Measurements from ENCODE around the gene REEP1. TPM values are rescaled to one million over a fixed set of nuclear protein-coding genes. Genes with fewer than 3 reads are reported as not detected.

The REEP1 gene
- total and polyA plus RNA-seq, 2 of the 8 experiments (the other 6 are each of a cell fraction or from before 2014, with no cell fraction given) = 0.74 to 1.5 TPM

DNA sequence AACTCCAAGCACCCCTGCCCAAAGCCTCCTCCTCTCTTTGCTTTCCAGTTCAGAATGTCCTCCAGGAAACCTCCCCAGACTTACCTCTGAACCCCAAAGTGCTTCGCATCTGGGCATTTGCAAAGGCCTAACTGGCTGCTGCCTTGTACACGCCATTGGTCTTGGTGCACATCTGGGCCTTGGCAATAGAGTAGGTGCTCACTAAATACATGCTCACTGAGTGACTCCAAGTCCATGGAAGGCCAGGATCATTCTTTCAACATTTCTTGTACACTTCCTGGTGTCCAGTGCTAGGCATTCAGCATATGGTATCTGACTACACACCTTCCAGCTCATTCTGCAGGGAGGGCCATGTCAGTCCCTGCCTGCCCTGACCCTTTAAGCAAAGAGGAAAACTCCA is 109.7 kb downstream of the REEP1 start:
- Histone ChIP-seq H3K4ac (replicated peaks; ENCODE audit: insufficient read length, low read depth, low read length) (no peak overlapping the region), H3K4me3 (ENCODE audit: extremely low read depth in 1 of 4, insufficient read depth in 2 of 4, low read depth in 3 of 4, low read length in 4 of 4) (no peak overlapping the region), H3K27me3 (replicated peaks in 1 of 4; ENCODE audit: control insufficient read depth in 3 of 4, extremely low read depth in 1 of 4, insufficient read depth in 3 of 4, low read length in 3 of 4) (no peaks in the 10 kb centered on the region), H3K23me2 (ENCODE audit: low read depth, low read length) (no peaks in the 10 kb centered on the region), H2AFZ (ENCODE audit: low read length) (no peak overlapping the region), H3K9me3 (ENCODE audit: insufficient read depth in 2 of 2, low read depth in 1 of 2, low read length in 1 of 2) (no peaks in the 10 kb centered on the region), H2AK5ac (ENCODE audit: low read depth, low read length) (no peak overlapping the region), H3K79me2 (ENCODE audit: control insufficient read depth in 1 of 2, insufficient read depth in 2 of 2, low read length in 2 of 2) (no peaks in the 10 kb centered on the region), H3K36me3 (ENCODE audit: control insufficient read depth in 2 of 4, insufficient read depth in 4 of 4, low read length in 3 of 4) (no peaks in the 10 kb centered on the region), H3K14ac (ENCODE audit: insufficient read length) (no peak overlapping the region), H3K23ac (ENCODE audit: insufficient read length) (no peak overlapping the region), H3K4me1 (replicated peaks in 1 of 4; ENCODE audit: control insufficient read depth in 3 of 4, insufficient read depth in 4 of 4, low read length in 3 of 4) (peaks cover 2 to 6% (median 4%) of the 10 kb centered on the region in 4 experiments; a peak in 4 of 7 replicates), H2BK20ac (ENCODE audit: low read length) (no peak overlapping the region), H3K18ac (ENCODE audit: extremely low read depth, low read length) (no peak overlapping the region), H4K5ac (ENCODE audit: insufficient read length, low read depth, low read length) (no peak overlapping the region), H2BK12ac (ENCODE audit: low read depth, low read length) (no peak overlapping the region), H2BK120ac (replicated peaks; ENCODE audit: low read depth, low read length) (no peak overlapping the region), H2BK15ac (ENCODE audit: low read length) (no peak overlapping the region), H3K79me1 (ENCODE audit: low read depth, low read length) (no peaks in the 10 kb centered on the region), H3K27ac (ENCODE audit: low read depth, low read length) (no peak overlapping the region), H3K56ac (replicated peaks; ENCODE audit: insufficient read length, low read depth, low read length) (no peak overlapping the region), H4K8ac (ENCODE audit: extremely low read depth, insufficient read depth, low read length) (no peak overlapping the region), H4K20me1 (replicated peaks in 1 of 2; ENCODE audit: control insufficient read depth in 1 of 2, insufficient read depth in 2 of 2, low read length in 2 of 2) (no peaks in the 10 kb centered on the region), H4K91ac (replicated peaks; ENCODE audit: insufficient read length, low read length) (no peak overlapping the region), H3K9ac (replicated peaks in 1 of 4; ENCODE audit: extremely low read depth in 1 of 4, low read depth in 3 of 4, low read length in 3 of 4) (no peak overlapping the region), H3K4me2 (ENCODE audit: insufficient read depth in 1 of 2, low read depth in 2 of 2, low read length in 2 of 2) (no peak overlapping the region), H2BK5ac (ENCODE audit: low read depth, low read length) (no peak overlapping the region)
- POLR2A ChIA-PET (ENCODE audit: partially characterized antibody) = no interaction called here
- CTCF ChIA-PET (ENCODE audit: partially characterized antibody) = interaction anchor here (0.7 to 1.4 kb wide), 3 partner anchors 16 to 71 kb away, joined by 3 to 7 read pairs (median 5); no protein-coding TSS in a partner anchor
- DNase-seq (ENCODE audit: low read depth in 1 of 2, low spot score in 2 of 2) (no peak), FAIRE-seq (no peak)
- WGBS, 2 experiments (ENCODE audit: extremely low coverage in 1 of 2, insufficient coverage in 1 of 2, insufficient read length in 1 of 2, insufficient replicate concordance in 2 of 2, low coverage in 1 of 2, low lambda C conversion rate in 2 of 2, missing lambda C conversion rate in 1 of 2) = 91% methylated on average over 2 of the region's 2 CpGs; no CpG with 5 or more reads in 1 of the 2 experiments
- no peak for TF ChIP-seq SIN3A (conservative IDR thresholded peaks at IDR 0.05 in 1 of 2, IDR thresholded peaks at IDR 0.05 in 1 of 2; ENCODE audit: low read depth in 1 of 2, low read length in 2 of 2)

Data from H1 (cell line).